ENCODE data around the gene IRX4. TPM values are rescaled to one million over a fixed set of nuclear protein-coding genes. Genes with fewer than 3 reads are reported as not detected.

Gene IRX4
- total and polyA plus RNA-seq, 12 donors: 0.03 TPM; not detected in 11

- DNase-seq: no peak
- Histone ChIP-seq H3K4me1 (replicated peaks in 1 of 2) (no peaks in the 10 kb centered on the region), H3K27ac (no peak overlapping the region), H3K9me3 (replicated peaks in 1 of 3) (no peaks in the 10 kb centered on the region), H3K27me3 (no peaks in the 10 kb centered on the region), H3K36me3 (replicated peaks in 1 of 2) (no peaks in the 10 kb centered on the region), H3K4me3 (no peak overlapping the region)
- intact Hi-C loops (cut with DNase I): no loop called here
- WGBS, 4 donors: 86 to 96% (median 91%) methylated on average over 9 to 15 of the region's 15 CpGs
- TF ChIP-seq CTCF (IDR thresholded peaks at IDR 0.05): no peak
- TF ChIP-seq POLR2A (IDR thresholded peaks at IDR 0.05): no peak
Observed at GRCh38 chr5:1909346-1909985, 26.7 kb upstream of the IRX4 start.

GRCh38 chr5:1908931-1909330, 26.2 kb upstream of the IRX4 start:
- Histone ChIP-seq H3K9me3 (replicated peaks in 1 of 3) (no peaks in the 10 kb centered on the region), H3K27ac (no peak overlapping the region), H3K27me3 (no peaks in the 10 kb centered on the region), H3K36me3 (replicated peaks in 1 of 2) (no peaks in the 10 kb centered on the region), H3K4me3 (no peak overlapping the region), H3K4me1 (replicated peaks in 1 of 2) (no peaks in the 10 kb centered on the region)
- TF ChIP-seq POLR2A (IDR thresholded peaks at IDR 0.05) (no peak), CTCF (IDR thresholded peaks at IDR 0.05) (no peak)
- intact Hi-C loops (cut with DNase I): no loop called here
- no peak for DNase-seq
- WGBS, 4 donors: 80 to 97% (median 87%) methylated on average over 5 to 8 of the region's 8 CpGs

GRCh38 chr5:1907616-1908015, 24.9 kb upstream of the IRX4 start:
- H3K27me3 ChIP-seq: no peaks in the 10 kb centered on the region

GRCh38 chr5:1905108-1905507, 22.4 kb upstream of the IRX4 start:
- intact Hi-C loops (cut with DNase I): no loop called here
- H3K36me3 ChIP-seq (replicated peaks in 1 of 2): no peaks in the 10 kb centered on the region
- WGBS, 4 donors: 74 to 94% (median 76%) methylated on average over 1 of the region's 1 CpG
- no peaks in the 10 kb centered on the region for H3K27me3 ChIP-seq
- no peak overlapping the region for H3K4me3 ChIP-seq
- TF ChIP-seq CTCF (IDR thresholded peaks at IDR 0.05): no peak
- TF ChIP-seq POLR2A (IDR thresholded peaks at IDR 0.05): no peak
- H3K9me3 ChIP-seq (replicated peaks in 1 of 3): no peaks in the 10 kb centered on the region
- no peak overlapping the region for H3K27ac ChIP-seq
- DNase-seq: no peak
- H3K4me1 ChIP-seq (replicated peaks in 1 of 2): no peaks in the 10 kb centered on the region

More at GRCh38 chr5:1907616-1908015, 24.9 kb upstream of the IRX4 start:
- TF ChIP-seq POLR2A (IDR thresholded peaks at IDR 0.05): no peak
- WGBS, 4 donors: 56 to 77% (median 72%) methylated on average over 8 of the region's 8 CpGs
- Histone ChIP-seq H3K9me3 (replicated peaks in 1 of 3) (no peaks in the 10 kb centered on the region), H3K4me1 (replicated peaks in 1 of 2) (no peaks in the 10 kb centered on the region), H3K27ac (no peak overlapping the region), H3K4me3 (no peak overlapping the region), H3K36me3 (replicated peaks in 1 of 2) (no peaks in the 10 kb centered on the region)
- DNase-seq: no peak
- intact Hi-C loops (cut with DNase I): no loop called here

- Histone ChIP-seq H3K27ac (no peak overlapping the region), H3K4me1 (replicated peaks in 1 of 2) (no peaks in the 10 kb centered on the region), H3K9me3 (replicated peaks in 1 of 3) (no peaks in the 10 kb centered on the region), H3K27me3 (no peaks in the 10 kb centered on the region), H3K4me3 (no peak overlapping the region), H3K36me3 (replicated peaks in 1 of 2) (no peaks in the 10 kb centered on the region)
- no peak for DNase-seq
- TF ChIP-seq CTCF (IDR thresholded peaks at IDR 0.05): no peak
- TF ChIP-seq POLR2A (IDR thresholded peaks at IDR 0.05): no peak
- intact Hi-C loops (cut with DNase I): no loop called here
- 73 to 80% (median 74%) methylated on average over 5 of the region's 5 CpGs for WGBS, 4 donors
Observed at GRCh38 chr5:1901983-1902382, 19.3 kb upstream of the IRX4 start.

Measured in adrenal gland (tissue), 12 donors.